ENCODE results near the gene CHAC2. TPM values are rescaled to one million over a fixed set of nuclear protein-coding genes. Genes with fewer than 3 reads are reported as not detected.
"Not testable (repeated sequence)": the region's sequence is repeated elsewhere in the genome, so short reads cannot be mapped to it uniquely, and the experiment has no call there.

CHAC2 gene
- total RNA-seq, 2 experiments from 2014 or later, result 13.2 to 15.0 TPM

DNA sequence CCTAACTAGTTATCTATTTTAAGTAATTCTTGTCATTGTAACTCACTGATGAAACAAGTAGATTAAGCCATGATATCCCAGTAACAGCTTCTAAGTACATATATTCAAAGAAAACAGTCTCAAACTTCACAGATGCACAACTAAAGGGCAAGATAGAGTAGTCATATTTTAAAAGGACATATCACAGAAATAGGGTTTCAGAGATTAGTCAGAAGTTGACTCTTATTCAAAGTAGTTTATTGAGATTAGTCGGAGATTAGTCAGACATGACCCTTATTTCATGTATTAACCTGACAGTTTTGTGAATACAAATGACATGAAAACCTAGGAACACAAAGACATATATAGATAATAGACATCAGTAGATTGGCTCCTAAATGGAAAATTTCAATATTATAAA, 15.9 kb upstream of the CHAC2 start:
- no peak for DNase-seq
- Mint-ChIP-seq H3K4me1 (ENCODE audit: low read depth) (peaks cover 24% of the 10 kb centered on the region), H3K36me3 (peaks cover 21% of the 10 kb centered on the region), H3K27me3 (no peaks in the 10 kb centered on the region), H3K27ac (no peak overlapping the region), H3K9me3 (no peaks in the 10 kb centered on the region), H3K4me3 (no peak overlapping the region)
- ChIA-PET POLR2A (interaction anchor here (1.2 kb wide), 1 partner anchor 15 kb away, joined by 5 read pairs; the partner anchor contains the start of gene CHAC2), CTCF (no interaction called here)
- intact Hi-C loops (cut with micrococcal nuclease), result loop anchor here (1.0 kb wide), 2 partner anchors 16 to 35 kb away; partner anchors contain the start of genes ASB3 and CHAC2

DNA sequence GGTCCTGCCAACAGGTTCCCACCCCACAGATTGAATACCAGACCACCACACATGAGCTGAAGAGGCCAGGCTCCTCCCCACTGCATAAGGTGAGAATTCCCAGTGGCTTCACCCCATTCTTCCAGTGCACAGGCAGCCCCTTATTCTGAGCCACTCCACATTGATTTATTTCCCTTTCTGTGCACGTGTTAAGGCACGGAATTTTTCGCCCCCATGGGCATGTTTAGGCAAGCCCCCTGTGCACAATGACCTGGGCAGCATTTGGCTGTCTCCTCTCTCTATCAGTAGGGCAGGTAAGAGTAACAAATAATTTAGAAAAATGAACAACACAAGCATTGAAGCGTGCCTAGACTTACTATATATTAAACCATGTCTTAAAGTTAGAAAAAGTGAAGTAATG, 15.2 kb upstream of the CHAC2 start:
- peaks cover 25% of the 10 kb centered on the region for H3K36me3 Mint-ChIP-seq
- DNase-seq, result no peak
- ChIA-PET POLR2A (interaction anchor here (1.2 kb wide), 1 partner anchor 14 kb away, joined by 5 read pairs; the partner anchor contains the start of gene CHAC2), CTCF (no interaction called here)
- no peak overlapping the region for H3K4me3 Mint-ChIP-seq
- intact Hi-C loops (cut with micrococcal nuclease), result no loop called here
- H3K9me3 Mint-ChIP-seq, result no peaks in the 10 kb centered on the region
- H3K27me3 Mint-ChIP-seq, result no peaks in the 10 kb centered on the region
- peaks cover 24% of the 10 kb centered on the region for H3K4me1 Mint-ChIP-seq (ENCODE audit: low read depth)
- no peak overlapping the region for H3K27ac Mint-ChIP-seq

DNA sequence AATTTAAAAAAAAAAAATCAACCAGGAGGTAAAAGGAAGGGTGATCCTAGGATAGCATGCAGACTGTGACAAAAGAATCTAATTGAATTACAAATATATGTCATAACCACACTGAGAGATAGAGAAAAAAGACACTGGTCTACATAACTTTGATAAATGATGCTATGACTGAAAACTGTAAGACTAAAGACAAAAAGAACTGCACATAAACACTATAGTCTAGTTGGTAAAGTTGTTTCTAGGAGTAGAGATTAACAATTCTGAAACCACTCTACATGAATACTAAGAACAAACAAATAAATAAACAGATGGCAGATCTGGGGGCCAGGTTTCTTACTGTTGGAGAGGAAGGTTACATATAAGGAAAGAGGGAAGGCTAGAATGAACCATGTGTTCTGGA, 14.6 kb upstream of the CHAC2 start:
- peaks cover 22% of the 10 kb centered on the region for H3K36me3 Mint-ChIP-seq
- H3K27ac Mint-ChIP-seq, result no peak overlapping the region
- CTCF ChIA-PET, result no interaction called here
- peaks cover 24% of the 10 kb centered on the region for H3K4me1 Mint-ChIP-seq (ENCODE audit: low read depth)
- no peak for DNase-seq
- POLR2A ChIA-PET, result no interaction called here
- H3K9me3 Mint-ChIP-seq, result no peaks in the 10 kb centered on the region
- no peaks in the 10 kb centered on the region for H3K27me3 Mint-ChIP-seq
- intact Hi-C loops (cut with micrococcal nuclease), result no loop called here
- H3K4me3 Mint-ChIP-seq, result no peak overlapping the region

DNA sequence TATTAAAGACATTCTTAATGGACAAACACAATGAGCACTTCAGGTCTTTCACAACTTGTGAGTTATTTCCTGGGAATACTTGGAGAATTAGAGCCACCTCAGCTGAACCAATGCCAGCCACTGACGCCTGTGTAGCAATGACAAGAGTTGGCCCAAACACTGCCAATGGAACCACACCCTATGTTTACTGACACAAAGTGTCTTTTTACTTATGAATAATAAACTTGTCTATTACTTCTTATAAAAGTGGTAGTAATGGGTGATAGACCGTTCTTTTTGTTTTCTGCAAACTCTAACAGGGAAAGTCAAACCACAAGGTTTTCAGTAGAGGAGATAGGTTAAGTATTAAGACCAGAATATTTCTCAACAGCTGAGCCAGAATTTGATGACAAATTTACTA, 12.5 kb upstream of the CHAC2 start:
- ChIA-PET POLR2A (no interaction called here), CTCF (no interaction called here)
- no peaks in the 10 kb centered on the region for H3K9me3 Mint-ChIP-seq
- no peak for DNase-seq
- no peaks in the 10 kb centered on the region for H3K27me3 Mint-ChIP-seq
- no peak overlapping the region for H3K27ac Mint-ChIP-seq
- no peak overlapping the region for H3K4me3 Mint-ChIP-seq
- peaks cover 14% of the 10 kb centered on the region for H3K36me3 Mint-ChIP-seq
- peaks cover 24% of the 10 kb centered on the region for H3K4me1 Mint-ChIP-seq (ENCODE audit: low read depth)
- intact Hi-C loops (cut with micrococcal nuclease), result no loop called here

DNA sequence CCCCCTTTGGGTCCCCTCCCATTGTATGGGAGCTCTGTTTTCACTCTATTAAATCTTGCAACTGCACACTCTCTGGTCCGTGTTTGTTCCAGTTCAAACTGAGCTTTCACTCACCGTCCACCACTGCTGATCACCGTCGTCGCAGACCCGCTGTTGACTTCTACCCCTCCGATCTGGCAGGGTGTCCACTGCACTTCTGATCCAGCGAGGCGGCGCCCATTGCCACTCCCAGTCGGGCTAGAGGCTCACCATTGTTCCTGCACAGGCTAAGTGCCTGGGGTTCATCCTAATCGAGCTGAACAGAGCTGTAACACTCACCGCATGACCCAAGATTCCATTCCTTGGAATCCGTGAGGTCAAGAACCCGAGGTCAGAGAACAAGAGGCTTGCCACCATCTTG, 11.0 kb upstream of the CHAC2 start:
- Mint-ChIP-seq H3K4me3 (no peak overlapping the region), H3K9me3 (no peaks in the 10 kb centered on the region), H3K27me3 (no peaks in the 10 kb centered on the region), H3K27ac (no peak overlapping the region), H3K4me1 (ENCODE audit: low read depth) (peaks cover 15% of the 10 kb centered on the region), H3K36me3 (peaks cover 15% of the 10 kb centered on the region)
- intact Hi-C loops (cut with micrococcal nuclease), result no loop called here
- CTCF ChIA-PET, result no interaction called here
- no peak for DNase-seq
- POLR2A ChIA-PET, result interaction anchor here (0.6 to 1.0 kb wide), 2 partner anchors 11 to 85 kb away, joined by 3 to 4 read pairs; partner anchors contain the start of gene CHAC2

DNA sequence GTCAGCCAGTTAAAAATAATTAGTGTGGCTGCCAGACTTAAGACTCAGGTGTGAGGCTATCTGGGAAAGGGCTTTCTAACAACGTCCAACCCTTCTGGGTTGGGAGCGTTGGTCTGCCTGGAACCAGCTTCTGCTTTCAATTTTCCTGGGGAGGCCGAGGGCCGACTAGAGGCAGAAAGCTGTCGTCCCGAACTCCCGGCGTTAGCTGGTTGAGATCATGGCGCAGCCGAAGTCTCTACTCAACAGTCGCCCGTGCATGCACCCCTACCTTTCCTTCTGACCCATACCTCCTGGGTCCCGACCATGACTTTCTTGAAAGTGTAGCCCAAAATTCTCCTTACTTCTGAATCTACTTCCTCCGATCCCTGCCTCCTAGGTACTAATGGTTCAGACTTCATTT, 10.4 kb upstream of the CHAC2 start:
- H3K27me3 Mint-ChIP-seq; CTCF ChIA-PET; H3K4me1 Mint-ChIP-seq (ENCODE audit: low read depth); POLR2A ChIA-PET; H3K4me3 Mint-ChIP-seq; H3K9me3 Mint-ChIP-seq; H3K27ac Mint-ChIP-seq; intact Hi-C loops (cut with micrococcal nuclease); DNase-seq: not testable (repeated sequence)
- H3K36me3 Mint-ChIP-seq, result peaks cover 15% of the 10 kb centered on the region

DNA sequence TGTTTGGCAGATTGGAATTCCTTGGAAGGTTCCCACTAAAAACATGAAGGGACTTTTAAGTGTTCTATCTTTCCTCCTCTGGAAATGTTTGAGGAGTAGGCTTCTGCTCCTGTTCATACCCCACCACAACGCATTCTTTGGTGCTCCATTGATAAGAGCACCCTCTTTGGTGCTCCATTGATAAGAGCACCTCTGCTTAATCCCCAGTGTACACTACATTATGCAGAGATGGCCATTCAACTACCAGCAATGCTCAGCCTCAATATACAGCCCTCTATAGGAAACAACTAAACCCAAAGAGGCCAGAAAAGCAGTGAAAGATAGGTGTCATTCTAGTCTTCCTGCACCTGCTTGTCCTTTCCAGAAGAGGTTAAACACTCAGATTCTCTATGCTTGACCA, 1.8 kb upstream of the CHAC2 start:
- Mint-ChIP-seq H3K27me3 (no peaks in the 10 kb centered on the region), H3K36me3 (peaks cover 19% of the 10 kb centered on the region), H3K4me3 (no peak overlapping the region), H3K27ac (no peak overlapping the region), H3K4me1 (ENCODE audit: low read depth) (peaks cover 23% of the 10 kb centered on the region), H3K9me3 (no peaks in the 10 kb centered on the region)
- ChIA-PET POLR2A (interaction anchor here (1.7 kb wide), 1 partner anchor 31 kb away, joined by 4 read pairs; no protein-coding TSS in a partner anchor), CTCF (interaction anchor here (0.7 kb wide), 1 partner anchor 50 kb away, joined by 3 read pairs; no protein-coding TSS in a partner anchor)
- intact Hi-C loops (cut with micrococcal nuclease), result loop anchor here (5.0 to 10.0 kb wide), 3 partner anchors 202 to 959 kb away; partner anchors contain the start of gene EML6
- DNase-seq, result no peak

DNA sequence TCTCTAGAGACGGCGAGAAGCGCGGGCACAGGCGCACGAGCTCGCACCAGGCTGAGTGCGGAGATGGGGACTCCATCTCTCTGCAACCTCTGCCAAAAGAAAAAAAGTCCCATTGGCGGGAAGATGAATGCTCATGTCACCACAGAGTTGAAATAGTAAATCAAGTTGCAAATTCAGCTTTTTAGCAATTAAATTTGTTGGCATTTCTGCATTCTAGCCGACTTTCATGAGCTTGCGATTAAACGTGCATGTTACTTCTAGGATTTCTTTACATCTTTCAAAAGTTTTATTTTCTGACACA, 588 bp downstream of the CHAC2 start:
- intact Hi-C loops (cut with micrococcal nuclease), result loop anchor here (5.0 to 10.0 kb wide), 3 partner anchors 199 to 957 kb away; partner anchors contain the start of gene EML6
- ChIA-PET CTCF (interaction anchor here (0.7 to 1.7 kb wide), 3 partner anchors 14 to 227 kb away, joined by 3 to 10 read pairs (median 4); partner anchors contain the start of gene ERLEC1), POLR2A (interaction anchor here (0.7 to 3.6 kb wide), 6 partner anchors 8 to 1850 kb away, joined by 4 to 43 read pairs (median 7); partner anchors contain the start of genes ASB3, ERLEC1, PPP4R3B and PSME4)
- DNase-seq, result no peak
- no peaks in the 10 kb centered on the region for H3K27me3 Mint-ChIP-seq
- peak overlapping the region; percentile 97 for H3K27ac Mint-ChIP-seq
- H3K4me1 Mint-ChIP-seq (ENCODE audit: low read depth), result peaks cover 27% of the 10 kb centered on the region
- H3K4me3 Mint-ChIP-seq, result peak overlapping the region; percentile 93
- peaks cover 22% of the 10 kb centered on the region for H3K36me3 Mint-ChIP-seq
- H3K9me3 Mint-ChIP-seq, result no peaks in the 10 kb centered on the region

DNA sequence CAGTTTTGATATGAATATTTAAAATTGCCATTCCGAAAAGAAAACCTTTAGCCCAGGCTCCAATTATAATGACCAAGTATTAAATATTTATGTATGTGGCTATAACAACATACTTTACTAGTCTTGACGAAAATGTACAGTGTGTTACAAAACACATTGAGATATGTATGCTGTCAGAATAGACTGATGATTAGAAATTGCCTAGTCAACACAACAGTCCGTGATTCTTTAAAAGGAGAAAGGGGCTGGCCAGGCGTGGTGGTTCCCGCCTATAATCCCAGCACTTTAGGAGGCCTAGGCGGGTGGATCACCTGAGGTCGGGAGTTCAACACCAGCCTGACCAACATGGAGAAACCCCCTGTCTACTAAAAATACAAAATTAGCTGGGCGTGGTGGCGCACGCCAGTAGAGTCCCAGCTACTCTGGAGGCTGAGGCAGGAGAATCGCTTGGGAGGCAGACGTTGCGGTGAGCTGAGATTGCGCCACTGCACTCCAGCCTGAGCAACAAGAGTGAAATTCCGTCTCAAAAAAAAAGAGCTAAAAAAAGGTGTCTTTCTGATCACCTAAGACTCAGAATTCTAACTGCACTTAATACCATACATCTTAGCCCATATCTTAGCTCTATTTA, 1.8 kb downstream of the CHAC2 start:
- Mint-ChIP-seq H3K4me1 (ENCODE audit: low read depth) (peaks cover 27% of the 10 kb centered on the region), H3K36me3 (peaks cover 19% of the 10 kb centered on the region), H3K27ac (no peak overlapping the region), H3K4me3 (peak overlapping the region; percentile 93), H3K9me3 (no peaks in the 10 kb centered on the region), H3K27me3 (no peaks in the 10 kb centered on the region)
- DNase-seq, result no peak
- intact Hi-C loops (cut with micrococcal nuclease), result loop anchor here (5.0 to 10.0 kb wide), 3 partner anchors 198 to 955 kb away; partner anchors contain the start of gene EML6
- ChIA-PET CTCF (interaction anchor here (1.9 kb wide), 1 partner anchor 17 kb away, joined by 7 read pairs; no protein-coding TSS in a partner anchor), POLR2A (interaction anchor here (1.0 to 3.6 kb wide), 3 partner anchors 11 to 24 kb away, joined by 3 to 43 read pairs (median 5); partner anchors contain the start of genes ASB3 and ERLEC1)

DNA sequence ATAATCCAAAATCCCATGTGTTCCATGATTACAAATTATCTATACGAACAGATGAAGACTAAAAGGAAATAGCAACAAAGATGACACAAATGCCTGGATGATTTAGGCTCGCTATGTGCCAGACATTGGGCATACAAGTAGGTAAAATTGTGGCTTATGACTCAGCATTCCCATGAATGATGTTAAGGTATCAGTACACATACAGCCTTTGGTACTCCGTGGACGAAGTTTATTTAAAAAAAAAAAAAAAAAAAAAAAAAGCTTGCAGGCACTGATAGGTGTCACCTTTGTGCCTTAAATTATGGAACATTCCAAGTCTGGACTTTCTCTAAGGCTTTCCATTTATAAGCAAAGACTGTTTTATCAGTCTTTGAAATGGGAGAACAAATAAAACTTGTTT, 2.7 kb downstream of the CHAC2 start:
- Mint-ChIP-seq H3K27me3 (no peaks in the 10 kb centered on the region), H3K36me3 (peaks cover 17% of the 10 kb centered on the region), H3K27ac (no peak overlapping the region), H3K4me3 (no peak overlapping the region), H3K4me1 (ENCODE audit: low read depth) (peaks cover 27% of the 10 kb centered on the region), H3K9me3 (no peaks in the 10 kb centered on the region)
- POLR2A ChIA-PET, result interaction anchor here (1.4 kb wide), 1 partner anchor 11 kb away, joined by 5 read pairs; no protein-coding TSS in a partner anchor
- CTCF ChIA-PET, result interaction anchor here (1.9 kb wide), 1 partner anchor 16 kb away, joined by 7 read pairs; no protein-coding TSS in a partner anchor
- intact Hi-C loops (cut with micrococcal nuclease), result no loop called here
- DNase-seq, result no peak

DNA sequence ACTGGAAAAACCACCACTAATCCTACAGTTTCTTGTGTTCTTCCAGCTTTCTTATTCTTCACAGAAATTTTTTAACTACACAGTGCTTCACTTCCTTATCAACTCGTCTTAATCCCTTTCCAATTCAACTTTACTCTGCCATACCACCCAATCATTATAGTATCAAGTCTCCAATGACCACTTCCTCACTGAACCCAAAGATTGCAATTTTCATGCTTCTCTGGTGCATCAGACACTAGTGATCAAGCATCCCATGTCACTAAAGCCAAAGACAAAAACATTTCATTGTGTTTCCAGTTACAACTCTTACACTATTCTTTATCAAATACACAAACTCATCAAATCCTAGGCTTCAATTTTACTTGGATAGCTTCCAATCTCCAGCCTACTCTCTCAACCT, 9.5 kb downstream of the CHAC2 start:
- ChIA-PET POLR2A (interaction anchor here (1.7 kb wide), 1 partner anchor 9 kb away, joined by 9 read pairs; the partner anchor contains the start of gene CHAC2), CTCF (no interaction called here)
- peaks cover 27% of the 10 kb centered on the region for H3K36me3 Mint-ChIP-seq
- no peak overlapping the region for H3K4me3 Mint-ChIP-seq
- intact Hi-C loops (cut with micrococcal nuclease), result no loop called here
- H3K27ac Mint-ChIP-seq, result peak overlapping the region; percentile 4
- H3K27me3 Mint-ChIP-seq, result no peaks in the 10 kb centered on the region
- H3K9me3 Mint-ChIP-seq, result no peaks in the 10 kb centered on the region
- DNase-seq, result no peak
- peaks cover 10% of the 10 kb centered on the region for H3K4me1 Mint-ChIP-seq (ENCODE audit: low read depth)

DNA sequence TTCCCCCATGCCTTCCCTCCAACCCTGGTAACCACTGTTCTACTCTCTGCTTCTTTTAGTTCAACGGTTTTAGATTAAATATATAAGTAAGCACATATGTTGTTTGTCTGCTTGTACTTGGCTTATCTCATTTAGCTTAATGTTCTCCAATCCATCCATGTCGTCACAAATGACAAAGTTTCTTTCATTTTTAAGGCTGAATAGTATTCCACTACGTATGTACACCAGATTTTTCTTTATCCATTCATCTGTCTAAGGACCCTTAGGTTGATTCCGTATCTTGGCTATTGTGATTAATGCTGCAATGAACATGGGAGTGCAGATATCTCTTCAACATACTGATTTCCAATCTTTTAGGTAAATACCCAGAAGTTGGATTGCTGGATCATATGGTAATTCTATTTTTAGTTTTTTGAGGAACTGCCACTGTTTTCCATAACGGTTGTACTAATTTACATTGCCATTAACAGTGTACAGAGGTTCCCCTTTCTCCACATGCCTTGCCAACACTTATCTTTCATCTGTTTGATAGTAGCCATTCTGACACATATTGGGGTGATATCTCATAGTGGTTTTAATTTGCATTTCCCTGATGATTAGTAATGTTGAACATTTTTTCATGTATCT, 11.0 kb downstream of the CHAC2 start:
- H3K4me3 Mint-ChIP-seq, result no peak overlapping the region
- peaks cover 23% of the 10 kb centered on the region for H3K36me3 Mint-ChIP-seq
- H3K4me1 Mint-ChIP-seq (ENCODE audit: low read depth), result peaks cover 12% of the 10 kb centered on the region
- no peak for DNase-seq
- H3K27ac Mint-ChIP-seq, result no peak overlapping the region
- intact Hi-C loops (cut with micrococcal nuclease), result no loop called here
- H3K27me3 Mint-ChIP-seq, result no peaks in the 10 kb centered on the region
- POLR2A ChIA-PET, result no interaction called here
- H3K9me3 Mint-ChIP-seq, result no peaks in the 10 kb centered on the region
- CTCF ChIA-PET, result no interaction called here
